Osteocyte (in vitro differentiated cells): Measurements from ENCODE around the gene SLC26A1. TPM values are rescaled to one million over a fixed set of nuclear protein-coding genes. Genes with fewer than 3 reads are reported as not detected.

ENCODE experiments used
- DNase-seq: peaks from one replicate; pipeline ENCODE4 v3.0.0; 2021; ENCODE audit warnings: mixed read lengths; ENCODE audit not compliant: unreplicated experiment; ENCODE audit errors: extremely low spot score
- H3K27ac Mint-ChIP-seq: one replicate; pipeline ENCODE4 v1.8.0; 2021; ENCODE audit warnings: mild to moderate bottlenecking, mixed read lengths; ENCODE audit not compliant: unreplicated experiment
- H3K27me3 Mint-ChIP-seq: one replicate; pipeline ENCODE4 v1.8.0; 2021; ENCODE audit warnings: mixed read lengths; ENCODE audit not compliant: unreplicated experiment
- H3K36me3 Mint-ChIP-seq: one replicate; pipeline ENCODE4 v1.8.0; 2021; ENCODE audit warnings: mixed read lengths; ENCODE audit not compliant: unreplicated experiment
- H3K4me1 Mint-ChIP-seq: one replicate; pipeline ENCODE4 v1.8.0; 2021; ENCODE audit warnings: mixed read lengths; ENCODE audit not compliant: unreplicated experiment
- H3K4me3 Mint-ChIP-seq: one replicate; pipeline ENCODE4 v1.8.0; 2021; ENCODE audit warnings: mild to moderate bottlenecking, moderate library complexity, mixed read lengths; ENCODE audit not compliant: unreplicated experiment
- H3K9me3 Mint-ChIP-seq: one replicate; pipeline ENCODE4 v1.8.0; 2021; ENCODE audit warnings: mixed read lengths; ENCODE audit not compliant: unreplicated experiment
- total RNA-seq: library from RNA; stranded (reverse); gene quantifications from 2 replicates; pipeline ENCODE4 v1.2.1, GENCODE V29; 2021
- TF ChIP-seq, protein P1 (sequence below): fragments of 200-600 bp; sonication (generic); IDR thresholded peaks from 2 replicates; pipeline ENCODE4 v1.5.0; 2021; ENCODE audit warnings: antibody characterized with exemption, mild to moderate bottlenecking, moderate library complexity

SLC26A1 gene
- total RNA-seq, 1 donor from 2014 or later = 0.83 TPM

DNA sequence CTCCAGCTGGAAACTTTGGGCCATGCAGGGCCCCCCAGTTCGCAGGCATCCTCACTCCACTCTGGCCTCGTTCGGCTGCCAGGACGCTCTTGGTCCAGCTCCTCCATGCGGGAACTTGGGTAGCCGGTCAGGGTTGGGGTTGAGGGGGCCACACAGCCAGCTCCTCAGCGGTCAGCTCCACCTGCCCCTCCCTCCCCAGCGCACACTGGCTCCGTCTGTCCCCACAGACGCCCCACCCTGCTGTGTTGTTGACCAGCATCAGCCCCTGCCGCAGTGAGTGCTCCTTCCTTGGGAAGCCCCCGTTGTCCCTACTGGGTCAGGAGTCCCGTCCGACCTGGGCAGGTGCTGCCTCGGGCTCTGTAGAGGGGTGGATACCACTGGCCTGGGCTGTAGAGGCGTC is 24.0 kb upstream of the SLC26A1 start:
- no peak overlapping the region for H3K4me3 Mint-ChIP-seq
- no peak for DNase-seq
- H3K36me3 Mint-ChIP-seq = no peaks in the 10 kb centered on the region
- H3K4me1 Mint-ChIP-seq = peaks cover 23% of the 10 kb centered on the region
- no peaks in the 10 kb centered on the region for H3K27me3 Mint-ChIP-seq
- no peaks in the 10 kb centered on the region for H3K9me3 Mint-ChIP-seq
- TF ChIP-seq, protein P1, sequence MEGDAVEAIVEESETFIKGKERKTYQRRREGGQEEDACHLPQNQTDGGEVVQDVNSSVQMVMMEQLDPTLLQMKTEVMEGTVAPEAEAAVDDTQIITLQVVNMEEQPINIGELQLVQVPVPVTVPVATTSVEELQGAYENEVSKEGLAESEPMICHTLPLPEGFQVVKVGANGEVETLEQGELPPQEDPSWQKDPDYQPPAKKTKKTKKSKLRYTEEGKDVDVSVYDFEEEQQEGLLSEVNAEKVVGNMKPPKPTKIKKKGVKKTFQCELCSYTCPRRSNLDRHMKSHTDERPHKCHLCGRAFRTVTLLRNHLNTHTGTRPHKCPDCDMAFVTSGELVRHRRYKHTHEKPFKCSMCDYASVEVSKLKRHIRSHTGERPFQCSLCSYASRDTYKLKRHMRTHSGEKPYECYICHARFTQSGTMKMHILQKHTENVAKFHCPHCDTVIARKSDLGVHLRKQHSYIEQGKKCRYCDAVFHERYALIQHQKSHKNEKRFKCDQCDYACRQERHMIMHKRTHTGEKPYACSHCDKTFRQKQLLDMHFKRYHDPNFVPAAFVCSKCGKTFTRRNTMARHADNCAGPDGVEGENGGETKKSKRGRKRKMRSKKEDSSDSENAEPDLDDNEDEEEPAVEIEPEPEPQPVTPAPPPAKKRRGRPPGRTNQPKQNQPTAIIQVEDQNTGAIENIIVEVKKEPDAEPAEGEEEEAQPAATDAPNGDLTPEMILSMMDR = no peak
- no peak overlapping the region for H3K27ac Mint-ChIP-seq

DNA sequence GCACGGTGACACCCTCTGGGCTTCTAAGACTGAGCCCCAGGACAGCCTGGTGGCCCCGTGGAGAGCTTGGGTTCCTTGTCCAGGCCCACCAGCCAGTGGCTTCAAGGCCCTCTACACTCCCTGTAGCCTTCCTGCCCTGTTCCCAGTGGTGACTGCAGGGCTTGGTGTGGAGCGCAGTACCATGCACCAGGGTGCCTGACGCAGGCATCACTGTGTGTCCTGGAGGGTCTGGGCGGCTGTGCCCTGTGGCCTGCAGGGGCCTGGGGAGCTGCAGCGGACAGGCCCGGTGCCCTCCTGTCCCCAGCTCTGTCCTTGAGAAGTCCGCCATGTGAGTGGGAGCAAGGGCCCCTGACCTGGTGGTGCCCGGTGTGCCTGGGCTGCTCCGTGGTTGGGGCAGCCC is 22.5 kb upstream of the SLC26A1 start:
- TF ChIP-seq, protein P1 = no peak
- no peak overlapping the region for H3K27ac Mint-ChIP-seq
- H3K27me3 Mint-ChIP-seq = no peaks in the 10 kb centered on the region
- H3K4me3 Mint-ChIP-seq = no peak overlapping the region
- H3K4me1 Mint-ChIP-seq = peaks cover 23% of the 10 kb centered on the region
- DNase-seq = no peak
- H3K9me3 Mint-ChIP-seq = no peaks in the 10 kb centered on the region
- H3K36me3 Mint-ChIP-seq = no peaks in the 10 kb centered on the region

DNA sequence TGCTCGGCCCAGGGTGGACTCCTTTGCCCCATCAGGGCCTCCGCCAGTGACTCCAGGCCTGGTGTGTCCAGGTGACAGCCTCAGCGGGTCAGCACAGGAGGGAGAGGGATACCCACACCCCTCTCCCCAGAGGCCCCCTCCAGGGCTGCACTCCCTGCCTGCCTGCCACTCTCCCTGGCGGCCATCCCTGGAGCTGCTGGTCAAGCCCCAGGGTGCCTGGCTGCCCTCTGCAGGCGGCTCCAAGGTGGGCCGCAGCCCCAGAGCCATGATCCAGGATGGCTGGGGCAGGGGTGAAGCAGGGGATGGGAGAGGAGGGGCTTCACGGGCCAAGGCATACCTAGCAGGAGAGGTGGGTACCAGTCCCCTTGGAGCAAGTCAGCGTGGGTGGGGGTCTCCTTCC is 22.0 kb upstream of the SLC26A1 start:
- no peaks in the 10 kb centered on the region for H3K36me3 Mint-ChIP-seq

DNA sequence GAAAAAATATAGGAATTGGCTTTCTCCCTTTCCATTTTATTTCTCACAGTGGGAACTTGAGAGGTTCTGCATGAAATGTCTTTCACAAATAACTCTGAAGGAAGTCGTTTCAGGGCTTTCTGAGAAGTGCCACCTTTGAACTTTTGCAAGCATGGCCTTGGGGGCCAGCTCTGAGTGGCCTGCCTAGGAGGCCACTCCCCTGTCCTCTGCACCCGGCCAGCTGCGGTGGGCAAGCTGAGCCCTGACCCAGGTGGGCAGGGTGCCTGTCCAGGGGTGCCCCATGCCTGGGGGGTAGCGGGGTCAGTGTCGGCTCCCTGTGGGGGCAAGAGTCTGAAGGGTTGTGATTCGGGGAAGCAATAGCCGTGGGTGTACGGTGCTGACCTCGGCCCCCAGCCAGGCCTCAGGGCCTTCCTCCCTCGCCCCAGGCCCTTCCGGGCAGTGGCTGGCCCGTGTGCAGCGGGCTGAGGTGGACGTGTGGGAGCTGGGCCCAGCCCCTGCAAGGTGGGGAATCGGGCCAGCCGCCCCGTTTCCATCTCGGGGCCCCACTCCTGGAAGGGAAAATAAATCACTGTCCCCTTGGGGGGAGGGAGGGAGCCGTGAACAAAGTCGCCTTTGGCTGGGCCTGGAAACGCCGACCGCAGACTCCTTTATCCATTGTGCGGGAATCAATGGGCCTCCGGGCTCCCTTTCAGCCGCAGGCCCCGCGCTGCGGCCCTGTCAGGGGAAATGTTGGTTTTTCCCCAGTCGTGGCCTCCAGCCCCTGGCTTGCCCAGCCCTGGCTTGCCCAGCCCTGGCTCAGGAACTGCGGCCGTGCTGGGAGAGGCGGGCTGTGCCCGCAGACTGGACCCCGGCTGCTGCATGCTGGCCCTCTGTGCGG is 21.3 kb upstream of the SLC26A1 start:
- no peaks in the 10 kb centered on the region for H3K9me3 Mint-ChIP-seq
- no peak for DNase-seq
- H3K36me3 Mint-ChIP-seq = no peaks in the 10 kb centered on the region
- no peaks in the 10 kb centered on the region for H3K27me3 Mint-ChIP-seq
- no peak overlapping the region for H3K27ac Mint-ChIP-seq
- TF ChIP-seq, protein P1 = no peak
- H3K4me3 Mint-ChIP-seq = peak overlapping the region; percentile 32
- H3K4me1 Mint-ChIP-seq = peaks cover 23% of the 10 kb centered on the region

More for the DNA sequence above, 22.0 kb upstream of the SLC26A1 start:
- TF ChIP-seq, protein P1 = no peak
- Mint-ChIP-seq H3K27ac (no peak overlapping the region), H3K4me3 (no peak overlapping the region), H3K27me3 (no peaks in the 10 kb centered on the region), H3K4me1 (peaks cover 27% of the 10 kb centered on the region), H3K9me3 (no peaks in the 10 kb centered on the region)
- DNase-seq = no peak

DNA sequence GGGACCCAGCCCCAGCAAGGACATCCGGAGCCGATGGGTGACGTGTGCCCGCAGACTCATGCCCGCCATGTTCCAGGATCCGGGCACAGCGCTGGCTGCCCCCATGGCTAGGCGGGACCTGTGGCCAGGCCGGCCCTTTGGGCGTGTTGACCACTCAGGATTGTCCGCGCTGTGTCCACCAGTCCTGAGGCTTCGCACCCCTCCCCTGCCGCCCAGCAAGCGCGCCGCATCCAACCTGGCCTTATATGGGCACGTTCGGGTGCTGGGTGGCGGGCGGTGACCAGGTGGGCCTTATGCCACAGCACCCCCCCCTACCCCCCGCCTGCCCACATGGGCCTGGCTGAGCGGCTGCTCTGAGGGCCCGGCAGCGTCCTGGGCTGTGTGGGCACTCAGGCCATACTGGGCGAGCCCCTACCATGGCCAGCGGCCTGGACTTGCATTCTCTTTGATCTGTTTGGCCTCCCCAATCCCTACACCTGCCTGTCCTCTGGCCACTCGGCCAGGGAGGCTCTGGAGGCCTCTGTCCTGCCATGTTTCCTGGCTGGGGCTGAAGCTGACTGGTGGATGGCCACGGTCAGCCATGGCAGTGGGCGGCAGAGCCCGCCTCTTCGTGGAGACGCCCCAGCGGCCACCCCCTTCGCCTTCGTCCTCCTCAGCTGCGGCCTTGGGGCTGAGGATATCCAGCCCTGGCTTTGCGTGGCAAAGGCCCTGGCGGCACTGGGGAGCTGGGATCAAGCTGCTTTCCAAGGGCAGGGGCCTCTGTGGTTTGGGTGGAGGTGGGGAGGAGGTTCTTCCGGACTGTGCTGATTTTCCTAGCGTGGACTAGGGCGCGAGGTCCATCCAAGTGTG is 20.2 kb upstream of the SLC26A1 start:
- no peak for DNase-seq
- Mint-ChIP-seq H3K4me3 (peak overlapping the region; percentile 32), H3K36me3 (no peaks in the 10 kb centered on the region), H3K27me3 (no peaks in the 10 kb centered on the region), H3K27ac (no peak overlapping the region), H3K9me3 (no peaks in the 10 kb centered on the region), H3K4me1 (peaks cover 21% of the 10 kb centered on the region)
- TF ChIP-seq, protein P1 = no peak
